GM18511 (cell line): ENCODE data around the gene TEP1.
"Not testable (repeated sequence)": the region's sequence is repeated elsewhere in the genome, so short reads cannot be mapped to it uniquely, and the experiment has no call there.

Source experiments
- ATAC-seq: cut with Tn5 transposase; IDR thresholded peaks from one replicate; pipeline ENCODE4 v1.9.1; 2021; ENCODE audit warnings: mild to moderate bottlenecking, moderate library complexity; ENCODE audit not compliant: unreplicated experiment

The TEP1 gene

GRCh38 chr14:20412876-20413743 lies at the start of gene TEP1:
TSS of gene TEP1 (minus strand) at chr14:20413501. CDS start at chr14:20408439, 5,062 bp downstream.
- ATAC-seq, result peak; percentile 81

- ATAC-seq, result peak; percentile 95
Observed at GRCh38 chr14:20461225-20462141, 48.2 kb upstream of the TEP1 start, which contains the start of gene PIP4P1. TSS of gene PIP4P1 (minus strand) at chr14:20461434. CDS start at chr14:20461325, 109 bp downstream.

- ATAC-seq, result peak; percentile 12
Observed at GRCh38 chr14:20460458-20461224, 47.3 kb upstream of the TEP1 start.

- ATAC-seq, result no peak
Observed at GRCh38 chr14:20458031-20458789, 44.9 kb upstream of the TEP1 start.

GRCh38 chr14:20456971-20457370 lies 43.7 kb upstream of the TEP1 start:
- no peak for ATAC-seq

GRCh38 chr14:20455355-20456300 lies 42.3 kb upstream of the TEP1 start:
- ATAC-seq, result peak; percentile 58

- peak; percentile 92 for ATAC-seq
Observed at GRCh38 chr14:20454516-20455354, 41.4 kb upstream of the TEP1 start, which contains the start of the genes APEX1 and OSGEP. TSS of gene APEX1 (plus strand) at chr14:20455226. CDS start at chr14:20455646, 420 bp downstream. TSS of gene OSGEP (minus strand) at chr14:20454812. CDS start at chr14:20454683, 129 bp downstream.

- ATAC-seq, result not testable (repeated sequence)
Observed at GRCh38 chr14:20452831-20453230, 39.5 kb upstream of the TEP1 start.

- no peak for ATAC-seq
Observed at GRCh38 chr14:20446889-20447288, 33.6 kb upstream of the TEP1 start.

- not testable (repeated sequence) for ATAC-seq
Observed at GRCh38 chr14:20443650-20444049, 30.3 kb upstream of the TEP1 start.

- no peak for ATAC-seq
Observed at GRCh38 chr14:20441461-20441860, 28.2 kb upstream of the TEP1 start.

- peak; percentile 87 for ATAC-seq
Observed at GRCh38 chr14:20440882-20441281, 27.6 kb upstream of the TEP1 start.

- peak; percentile 11 for ATAC-seq
Observed at GRCh38 chr14:20440465-20440864, 27.2 kb upstream of the TEP1 start.

GRCh38 chr14:20438664-20439063 lies 25.4 kb upstream of the TEP1 start:
- ATAC-seq, result peak; percentile 52

GRCh38 chr14:20436363-20436755 lies 23.1 kb upstream of the TEP1 start:
- no peak for ATAC-seq

GRCh38 chr14:20435582-20436362 lies 22.5 kb upstream of the TEP1 start, which contains the start of gene KLHL33:
TSS of gene KLHL33 (minus strand) at chr14:20436166. CDS start at chr14:20435811, 355 bp downstream.
- no peak for ATAC-seq
